Measurements from ENCODE around the gene KCND3.

The KCND3 gene

DNA sequence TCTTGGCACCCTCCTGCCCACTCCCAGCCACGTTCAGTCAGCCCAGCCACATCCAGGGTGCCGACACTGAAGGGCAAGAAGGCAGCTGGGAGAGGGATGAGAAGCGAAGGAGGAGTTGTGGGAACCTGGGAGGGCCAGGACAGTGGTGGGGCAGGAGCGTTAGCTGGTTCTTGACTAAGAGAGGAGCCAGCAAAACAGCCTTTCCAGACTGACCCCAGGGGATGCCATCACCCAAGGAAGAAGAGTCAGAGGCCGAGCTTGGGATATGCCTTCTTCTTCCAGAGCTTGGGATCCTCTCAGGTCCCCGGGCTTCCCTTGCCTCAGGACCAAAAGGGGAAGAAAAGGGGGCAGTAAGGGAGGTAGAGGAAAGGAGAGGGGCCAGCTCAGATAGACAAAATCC, 257.5 kb downstream of the KCND3 start:
- H3K36me3 ChIP-seq (ENCODE audit: control insufficient read depth in 2 of 2, insufficient read depth in 2 of 2, low read length in 2 of 2): peaks cover 0 to 3% of the 10 kb centered on the region in 2 donors
- no peak overlapping the region for H3K4me3 ChIP-seq (ENCODE audit: low read length in 2 of 2)
- H3K9me3 ChIP-seq (ENCODE audit: control insufficient read depth in 2 of 2, low read length in 2 of 2): no peaks in the 10 kb centered on the region
- peaks cover 7 to 9% of the 10 kb centered on the region in 2 donors for H3K4me1 ChIP-seq (ENCODE audit: control insufficient read depth in 2 of 2, insufficient read depth in 2 of 2, low read length in 2 of 2)
- no peak overlapping the region for H3K9ac ChIP-seq (ENCODE audit: low read depth in 1 of 2, low read length in 2 of 2)
- no peaks in the 10 kb centered on the region for H3K27me3 ChIP-seq (ENCODE audit: control insufficient read depth in 2 of 2, insufficient read depth in 2 of 2, low read length in 2 of 2)
- no peak overlapping the region for H3K27ac ChIP-seq (ENCODE audit: low read depth in 2 of 2, low read length in 2 of 2)

DNA sequence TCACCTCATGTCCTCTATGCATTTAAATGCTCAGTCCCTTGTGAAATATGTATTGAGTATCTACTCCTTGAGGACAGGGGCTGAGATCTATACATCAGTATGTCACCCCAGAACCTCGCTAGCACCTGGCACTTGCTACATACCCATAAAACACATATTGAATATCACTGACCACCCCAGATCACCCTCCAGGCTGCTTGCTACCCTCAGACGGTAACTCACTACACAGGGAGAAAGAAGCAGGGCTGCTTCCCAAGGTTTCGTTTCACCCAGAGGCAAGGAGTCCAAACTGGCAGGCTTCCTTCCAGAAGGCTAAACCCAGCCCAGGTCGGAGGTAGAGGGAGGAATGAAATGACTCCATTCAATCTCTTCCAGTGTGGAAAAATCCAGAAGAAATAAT, 258.8 kb downstream of the KCND3 start:
- H3K36me3 ChIP-seq (ENCODE audit: control insufficient read depth in 2 of 2, insufficient read depth in 2 of 2, low read length in 2 of 2): peaks cover 0 to 3% of the 10 kb centered on the region in 2 donors
- peaks cover 6 to 7% of the 10 kb centered on the region in 2 donors for H3K4me1 ChIP-seq (ENCODE audit: control insufficient read depth in 2 of 2, insufficient read depth in 2 of 2, low read length in 2 of 2)
- no peak overlapping the region for H3K27ac ChIP-seq (ENCODE audit: low read depth in 2 of 2, low read length in 2 of 2)

DNA sequence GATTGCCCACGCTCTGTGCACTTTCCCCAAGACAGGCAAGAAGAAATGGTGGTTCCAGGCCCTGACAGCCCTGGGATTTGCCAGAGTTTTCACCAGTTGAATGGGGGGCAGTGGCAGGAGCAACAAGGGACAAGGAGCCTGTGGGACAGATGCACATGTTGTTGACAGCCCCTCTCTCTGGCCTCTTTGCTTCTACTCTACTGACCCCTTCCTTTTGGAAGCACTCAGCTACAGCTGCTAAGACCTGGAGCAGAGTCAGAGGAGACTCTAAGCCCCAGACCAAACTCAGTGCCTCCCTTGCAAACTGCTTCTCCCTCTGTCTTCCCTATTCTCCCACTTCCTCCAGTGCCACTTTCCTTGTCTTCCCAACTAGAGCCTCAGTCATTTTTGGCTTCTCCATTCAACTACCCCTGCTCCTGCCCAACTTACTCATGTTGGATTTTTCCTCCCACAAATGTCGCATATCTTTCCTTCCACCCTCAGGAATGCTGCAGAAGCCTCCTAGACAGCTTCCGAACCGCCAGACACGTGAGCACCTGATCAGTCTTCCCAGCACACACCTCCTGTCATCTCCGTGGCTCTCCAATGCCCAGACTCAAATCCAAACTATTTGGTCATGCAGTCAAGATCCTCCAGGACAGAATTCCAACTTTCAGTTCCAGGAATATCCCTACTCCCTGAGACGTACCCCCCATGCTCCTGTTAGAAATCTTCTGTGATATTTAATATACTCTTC, 259.4 kb downstream of the KCND3 start:
- Histone ChIP-seq H3K9ac (ENCODE audit: low read depth in 1 of 2, low read length in 2 of 2) (no peak overlapping the region), H3K27ac (ENCODE audit: low read depth in 2 of 2, low read length in 2 of 2) (no peak overlapping the region)

More for the DNA sequence above, 258.8 kb downstream of the KCND3 start:
- H3K4me3 ChIP-seq (ENCODE audit: low read length in 2 of 2): no peak overlapping the region
- no peaks in the 10 kb centered on the region for H3K27me3 ChIP-seq (ENCODE audit: control insufficient read depth in 2 of 2, insufficient read depth in 2 of 2, low read length in 2 of 2)
- no peak overlapping the region for H3K9ac ChIP-seq (ENCODE audit: low read depth in 1 of 2, low read length in 2 of 2)
- H3K9me3 ChIP-seq (ENCODE audit: control insufficient read depth in 2 of 2, low read length in 2 of 2): no peaks in the 10 kb centered on the region

DNA sequence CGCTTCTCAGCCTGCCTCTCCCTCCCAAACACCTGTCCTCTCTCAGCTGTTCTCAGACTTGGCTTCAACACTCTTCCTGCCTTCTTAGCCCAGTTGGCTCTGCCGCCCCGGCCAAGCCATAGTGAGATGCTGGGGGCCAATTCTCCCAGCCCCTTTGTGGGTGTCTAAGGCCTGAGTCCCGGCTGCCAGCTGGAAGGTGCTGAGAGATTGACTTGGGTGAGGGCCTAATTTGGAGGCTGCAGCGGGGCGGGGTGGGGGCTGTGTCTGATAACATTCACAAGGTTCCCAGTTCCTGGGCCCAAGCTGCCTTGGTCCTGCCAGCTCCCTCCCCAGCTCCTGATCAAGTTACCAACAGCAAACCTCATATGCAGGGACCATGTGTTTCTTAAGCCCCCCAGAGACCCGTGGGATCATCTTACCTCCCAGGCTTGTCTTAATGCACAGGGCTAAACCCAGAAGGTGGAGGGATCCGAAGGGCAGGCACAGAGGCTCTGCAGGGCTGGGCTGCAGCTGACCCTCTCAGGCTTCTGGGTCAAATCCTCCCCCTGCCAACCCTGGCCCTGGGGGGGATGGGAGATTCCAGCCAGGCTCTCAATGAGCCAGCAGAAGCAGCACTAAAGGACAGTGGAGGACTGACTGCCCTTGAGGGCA, 260.1 kb downstream of the KCND3 start:
- H3K27ac ChIP-seq (ENCODE audit: low read depth in 2 of 2, low read length in 2 of 2): no peak overlapping the region
- H3K4me1 ChIP-seq (ENCODE audit: control insufficient read depth in 2 of 2, insufficient read depth in 2 of 2, low read length in 2 of 2): peaks cover 6 to 7% of the 10 kb centered on the region in 2 donors
- no peak overlapping the region for H3K9ac ChIP-seq (ENCODE audit: low read depth in 1 of 2, low read length in 2 of 2)
- no peaks in the 10 kb centered on the region for H3K9me3 ChIP-seq (ENCODE audit: control insufficient read depth in 2 of 2, low read length in 2 of 2)
- no peaks in the 10 kb centered on the region for H3K27me3 ChIP-seq (ENCODE audit: control insufficient read depth in 2 of 2, insufficient read depth in 2 of 2, low read length in 2 of 2)
- no peak overlapping the region for H3K4me3 ChIP-seq (ENCODE audit: low read length in 2 of 2)
- peaks cover 0 to 3% of the 10 kb centered on the region in 2 donors for H3K36me3 ChIP-seq (ENCODE audit: control insufficient read depth in 2 of 2, insufficient read depth in 2 of 2, low read length in 2 of 2)

More for the DNA sequence above, 259.4 kb downstream of the KCND3 start:
- H3K36me3 ChIP-seq (ENCODE audit: control insufficient read depth in 2 of 2, insufficient read depth in 2 of 2, low read length in 2 of 2): peaks cover 0 to 3% of the 10 kb centered on the region in 2 donors
- H3K27me3 ChIP-seq (ENCODE audit: control insufficient read depth in 2 of 2, insufficient read depth in 2 of 2, low read length in 2 of 2): no peaks in the 10 kb centered on the region
- no peak overlapping the region for H3K4me3 ChIP-seq (ENCODE audit: low read length in 2 of 2)
- H3K4me1 ChIP-seq (ENCODE audit: control insufficient read depth in 2 of 2, insufficient read depth in 2 of 2, low read length in 2 of 2): peaks cover 6 to 7% of the 10 kb centered on the region in 2 donors
- no peaks in the 10 kb centered on the region for H3K9me3 ChIP-seq (ENCODE audit: control insufficient read depth in 2 of 2, low read length in 2 of 2)

DNA sequence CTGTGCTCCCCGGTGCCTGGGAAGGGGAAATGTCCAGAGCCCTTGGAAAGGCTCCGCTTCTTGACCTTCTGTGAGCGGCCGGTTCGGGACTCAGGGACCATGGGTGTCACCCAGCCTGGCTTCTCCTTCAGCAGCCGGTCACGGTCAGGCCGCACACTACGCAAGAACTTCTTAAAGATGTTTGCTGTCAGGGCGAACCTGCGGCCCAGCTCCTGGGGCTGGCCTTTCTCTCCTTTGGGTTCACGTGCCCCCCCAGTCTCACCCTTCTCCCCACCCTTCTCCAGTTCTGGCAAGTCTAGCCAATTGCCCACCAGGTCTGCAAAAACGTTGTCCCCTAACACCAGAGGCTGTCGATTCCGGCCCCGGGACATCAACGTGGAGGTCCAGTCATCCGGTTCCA, 262.4 kb downstream of the KCND3 start:
- Histone ChIP-seq H3K27ac (ENCODE audit: low read depth in 2 of 2, low read length in 2 of 2) (no peak overlapping the region), H3K9ac (ENCODE audit: low read depth in 1 of 2, low read length in 2 of 2) (no peak overlapping the region), H3K27me3 (ENCODE audit: control insufficient read depth in 2 of 2, insufficient read depth in 2 of 2, low read length in 2 of 2) (no peaks in the 10 kb centered on the region), H3K4me1 (ENCODE audit: control insufficient read depth in 2 of 2, insufficient read depth in 2 of 2, low read length in 2 of 2) (peaks cover 0 to 6% of the 10 kb centered on the region in 2 donors), H3K36me3 (ENCODE audit: control insufficient read depth in 2 of 2, insufficient read depth in 2 of 2, low read length in 2 of 2) (peaks cover 0 to 3% of the 10 kb centered on the region in 2 donors), H3K9me3 (ENCODE audit: control insufficient read depth in 2 of 2, low read length in 2 of 2) (no peaks in the 10 kb centered on the region), H3K4me3 (ENCODE audit: low read length in 2 of 2) (no peak overlapping the region)

DNA sequence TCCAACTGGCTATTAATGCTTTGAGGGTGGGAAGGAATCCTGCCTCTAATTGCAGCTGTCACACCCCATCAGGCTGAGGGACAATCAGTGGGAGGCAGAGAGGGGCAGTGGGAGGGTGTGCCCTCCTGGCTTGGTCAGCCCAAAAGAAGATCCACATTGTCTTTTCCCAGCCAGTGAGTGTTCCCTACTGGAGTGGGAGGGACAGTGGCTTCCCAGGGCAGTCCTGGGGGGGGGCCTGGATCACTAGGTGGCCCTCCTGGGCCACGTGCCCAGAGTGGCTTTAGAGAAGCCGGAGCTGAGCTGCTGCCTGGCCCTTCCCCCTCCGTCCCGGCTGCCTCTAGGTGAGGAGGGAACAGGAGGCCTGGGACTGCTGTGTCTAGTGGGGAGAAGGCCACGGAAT, 264.3 kb downstream of the KCND3 start:
- Histone ChIP-seq H3K4me3 (ENCODE audit: low read length in 2 of 2) (no peak overlapping the region), H3K4me1 (ENCODE audit: control insufficient read depth in 2 of 2, insufficient read depth in 2 of 2, low read length in 2 of 2) (peaks cover 3 to 6% of the 10 kb centered on the region in 2 donors), H3K9me3 (ENCODE audit: control insufficient read depth in 2 of 2, low read length in 2 of 2) (no peaks in the 10 kb centered on the region), H3K27ac (ENCODE audit: low read depth in 2 of 2, low read length in 2 of 2) (no peak overlapping the region), H3K36me3 (ENCODE audit: control insufficient read depth in 2 of 2, insufficient read depth in 2 of 2, low read length in 2 of 2) (peaks cover 0 to 3% of the 10 kb centered on the region in 2 donors), H3K27me3 (ENCODE audit: control insufficient read depth in 2 of 2, insufficient read depth in 2 of 2, low read length in 2 of 2) (no peaks in the 10 kb centered on the region), H3K9ac (ENCODE audit: low read depth in 1 of 2, low read length in 2 of 2) (no peak overlapping the region)

DNA sequence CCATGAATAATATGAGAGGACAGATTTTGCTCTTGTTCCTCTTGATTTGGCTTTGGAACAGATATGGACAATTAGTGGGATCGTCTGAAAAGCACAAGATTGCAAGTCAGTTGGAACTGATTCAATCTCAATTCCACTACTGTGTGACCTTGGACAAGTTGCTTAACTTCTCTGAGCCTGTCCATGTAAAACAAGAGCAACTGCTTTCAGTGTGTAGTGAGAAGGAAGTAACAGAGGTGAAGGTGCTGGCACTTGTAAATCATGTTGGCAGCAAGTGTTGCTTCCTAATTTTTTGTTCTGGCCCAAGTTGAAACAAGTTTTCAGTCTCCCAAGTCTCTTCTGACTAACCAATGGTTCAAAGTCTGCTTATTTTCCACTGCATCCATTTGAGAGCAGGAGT, 265.6 kb downstream of the KCND3 start:
- Histone ChIP-seq H3K27me3 (ENCODE audit: control insufficient read depth in 2 of 2, insufficient read depth in 2 of 2, low read length in 2 of 2) (no peaks in the 10 kb centered on the region), H3K27ac (ENCODE audit: low read depth in 2 of 2, low read length in 2 of 2) (no peak overlapping the region), H3K9me3 (ENCODE audit: control insufficient read depth in 2 of 2, low read length in 2 of 2) (no peaks in the 10 kb centered on the region), H3K9ac (ENCODE audit: low read depth in 1 of 2, low read length in 2 of 2) (no peak overlapping the region), H3K4me3 (ENCODE audit: low read length in 2 of 2) (no peak overlapping the region), H3K36me3 (ENCODE audit: control insufficient read depth in 2 of 2, insufficient read depth in 2 of 2, low read length in 2 of 2) (peaks cover 0 to 3% of the 10 kb centered on the region in 2 donors), H3K4me1 (ENCODE audit: control insufficient read depth in 2 of 2, insufficient read depth in 2 of 2, low read length in 2 of 2) (peaks cover 3 to 6% of the 10 kb centered on the region in 2 donors)

DNA sequence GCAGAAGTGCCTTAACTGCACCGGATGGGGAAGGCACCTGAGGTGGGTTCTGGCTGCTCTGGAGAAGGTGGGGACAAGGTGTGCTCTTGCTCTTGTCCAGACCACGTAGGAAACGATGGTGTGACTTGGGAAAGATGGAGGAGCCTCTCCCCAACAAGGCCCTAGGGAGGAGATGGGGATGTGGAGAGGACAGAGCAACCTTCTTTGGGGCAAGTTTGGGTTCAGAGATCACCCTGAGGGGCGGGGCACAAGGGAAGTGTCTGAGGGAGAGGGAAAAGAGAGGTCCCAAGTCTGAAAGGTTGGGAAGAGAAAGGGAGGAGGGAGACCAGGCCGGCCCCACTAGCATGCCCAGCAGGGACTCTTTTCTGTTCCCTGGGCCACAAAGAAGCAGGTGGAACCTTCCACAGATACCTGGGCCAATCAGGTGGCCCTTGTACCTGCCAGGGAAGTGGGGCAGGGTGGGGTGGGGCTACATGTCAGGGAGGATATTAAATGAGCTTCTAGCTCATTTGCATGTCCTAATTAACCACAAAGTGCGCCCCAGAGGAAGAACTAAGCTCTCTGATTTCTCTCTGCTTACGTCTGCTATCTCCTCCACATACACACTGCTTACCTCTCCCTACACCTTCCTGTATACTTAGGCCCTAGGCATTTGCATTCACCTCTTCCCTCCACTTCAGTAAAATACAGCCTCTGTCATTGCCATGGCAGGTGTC, 266.2 kb downstream of the KCND3 start:
- H3K9ac ChIP-seq (ENCODE audit: low read depth in 1 of 2, low read length in 2 of 2): no peak overlapping the region
- peaks cover 3 to 6% of the 10 kb centered on the region in 2 donors for H3K4me1 ChIP-seq (ENCODE audit: control insufficient read depth in 2 of 2, insufficient read depth in 2 of 2, low read length in 2 of 2)
- H3K4me3 ChIP-seq (ENCODE audit: low read length in 2 of 2): no peak overlapping the region
- H3K9me3 ChIP-seq (ENCODE audit: control insufficient read depth in 2 of 2, low read length in 2 of 2): no peaks in the 10 kb centered on the region
- no peak overlapping the region for H3K27ac ChIP-seq (ENCODE audit: low read depth in 2 of 2, low read length in 2 of 2)
- H3K36me3 ChIP-seq (ENCODE audit: control insufficient read depth in 2 of 2, insufficient read depth in 2 of 2, low read length in 2 of 2): peaks cover 0 to 3% of the 10 kb centered on the region in 2 donors
- H3K27me3 ChIP-seq (ENCODE audit: control insufficient read depth in 2 of 2, insufficient read depth in 2 of 2, low read length in 2 of 2): no peaks in the 10 kb centered on the region

DNA sequence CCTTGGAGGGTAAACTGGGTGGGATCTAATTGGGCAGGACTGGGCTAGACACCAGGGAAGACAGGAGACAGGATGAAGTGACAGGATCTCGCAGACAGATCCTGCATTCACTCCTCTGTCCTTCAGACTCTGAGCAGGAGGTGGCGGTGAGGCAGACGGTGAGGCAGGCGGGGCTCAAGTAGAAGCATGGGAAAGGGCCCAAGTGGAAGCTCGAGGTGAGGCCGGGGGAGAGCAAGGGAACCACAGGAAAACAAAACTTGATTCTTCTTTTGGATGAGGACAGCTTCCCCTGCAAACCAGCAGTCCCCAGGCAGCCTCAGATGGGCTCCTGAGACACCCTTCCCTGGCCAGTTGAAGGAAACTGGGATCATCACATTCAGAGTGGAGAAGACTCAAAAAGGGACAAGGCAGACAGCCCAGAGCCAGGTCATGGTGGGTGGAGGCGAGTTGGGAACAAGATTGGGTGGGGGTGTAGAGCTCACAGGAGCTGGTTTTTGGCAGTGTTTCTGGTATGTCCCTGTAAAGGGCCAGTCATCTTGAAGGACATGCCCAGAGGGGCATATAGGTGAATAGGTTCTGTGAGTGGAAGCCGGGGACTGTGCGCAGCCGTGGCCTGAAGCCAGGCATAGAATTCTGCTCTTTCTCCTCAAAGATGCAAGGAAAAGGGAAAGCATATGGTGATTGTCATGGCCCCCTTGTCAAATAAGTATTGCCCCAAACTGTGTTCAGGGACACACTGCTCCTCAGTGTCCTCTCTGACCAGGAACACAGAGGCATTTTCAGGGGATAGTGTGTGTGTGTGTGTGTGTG, 268.3 kb downstream of the KCND3 start:
- no peak overlapping the region for H3K4me3 ChIP-seq (ENCODE audit: low read length in 2 of 2)
- no peak overlapping the region for H3K9ac ChIP-seq (ENCODE audit: low read depth in 1 of 2, low read length in 2 of 2)
- no peaks in the 10 kb centered on the region for H3K27me3 ChIP-seq (ENCODE audit: control insufficient read depth in 2 of 2, insufficient read depth in 2 of 2, low read length in 2 of 2)
- H3K9me3 ChIP-seq (ENCODE audit: control insufficient read depth in 2 of 2, low read length in 2 of 2): no peaks in the 10 kb centered on the region
- no peak overlapping the region for H3K27ac ChIP-seq (ENCODE audit: low read depth in 2 of 2, low read length in 2 of 2)
- peaks cover 3 to 6% of the 10 kb centered on the region in 2 donors for H3K4me1 ChIP-seq (ENCODE audit: control insufficient read depth in 2 of 2, insufficient read depth in 2 of 2, low read length in 2 of 2)
- H3K36me3 ChIP-seq (ENCODE audit: control insufficient read depth in 2 of 2, insufficient read depth in 2 of 2, low read length in 2 of 2): peaks cover 0 to 9% of the 10 kb centered on the region in 2 donors
